Mammary epithelial cell (primary cell): ENCODE measurements around the gene ILF3.

Source experiments
- EZH2 ChIP-seq: IDR thresholded peaks from 2 replicates; pipeline ENCODE4 v1.6.1; 2012; ENCODE audit warnings: low read length, inconsistent platforms, borderline replicate concordance
- TF ChIP-seq, protein P1 (sequence below), 2 donors: IDR thresholded peaks in 1 of 2; conservative IDR thresholded peaks in 1 of 2; 2 replicates each; pipeline ENCODE4 v1.5.1; 2011 to 2012; ENCODE audit warnings: inconsistent platforms in 2 of 2, low read length in 2 of 2, mild to moderate bottlenecking in 2 of 2, control low read depth in 1 of 2, low read depth in 1 of 2; ENCODE audit not compliant: insufficient read depth in 1 of 2; ENCODE audit errors: extremely low read depth in 1 of 2

DNA sequence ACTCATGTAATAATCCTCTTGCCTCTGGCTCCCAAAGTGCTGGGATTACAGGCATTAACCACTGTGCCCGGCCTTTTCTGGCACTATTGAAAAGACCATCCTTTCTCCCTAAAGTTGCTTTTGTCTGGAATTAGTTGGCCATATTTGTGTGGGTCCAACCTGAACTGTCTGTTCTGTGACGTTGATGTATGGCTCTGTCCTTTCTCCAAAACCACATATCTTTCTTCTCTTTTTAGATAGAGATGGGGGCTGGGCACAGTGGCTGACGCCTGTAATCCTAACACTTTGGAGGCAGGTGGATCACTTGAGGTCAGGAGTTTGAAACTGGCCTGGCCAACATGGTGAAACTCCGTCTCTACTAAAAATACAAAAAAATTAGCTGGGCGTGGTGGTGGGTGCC lies 81.6 kb downstream of the ILF3 start:
- TF ChIP-seq, protein P1, sequence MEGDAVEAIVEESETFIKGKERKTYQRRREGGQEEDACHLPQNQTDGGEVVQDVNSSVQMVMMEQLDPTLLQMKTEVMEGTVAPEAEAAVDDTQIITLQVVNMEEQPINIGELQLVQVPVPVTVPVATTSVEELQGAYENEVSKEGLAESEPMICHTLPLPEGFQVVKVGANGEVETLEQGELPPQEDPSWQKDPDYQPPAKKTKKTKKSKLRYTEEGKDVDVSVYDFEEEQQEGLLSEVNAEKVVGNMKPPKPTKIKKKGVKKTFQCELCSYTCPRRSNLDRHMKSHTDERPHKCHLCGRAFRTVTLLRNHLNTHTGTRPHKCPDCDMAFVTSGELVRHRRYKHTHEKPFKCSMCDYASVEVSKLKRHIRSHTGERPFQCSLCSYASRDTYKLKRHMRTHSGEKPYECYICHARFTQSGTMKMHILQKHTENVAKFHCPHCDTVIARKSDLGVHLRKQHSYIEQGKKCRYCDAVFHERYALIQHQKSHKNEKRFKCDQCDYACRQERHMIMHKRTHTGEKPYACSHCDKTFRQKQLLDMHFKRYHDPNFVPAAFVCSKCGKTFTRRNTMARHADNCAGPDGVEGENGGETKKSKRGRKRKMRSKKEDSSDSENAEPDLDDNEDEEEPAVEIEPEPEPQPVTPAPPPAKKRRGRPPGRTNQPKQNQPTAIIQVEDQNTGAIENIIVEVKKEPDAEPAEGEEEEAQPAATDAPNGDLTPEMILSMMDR (conservative IDR thresholded peaks at IDR 0.05 in 1 of 2, IDR thresholded peaks at IDR 0.05 in 1 of 2; ENCODE audit: extremely low read depth in 1 of 2, insufficient read depth in 1 of 2, low read depth in 1 of 2, low read length in 2 of 2) = no peak
- TF ChIP-seq EZH2 = no peak
